ENCODE measurements around the gene C14orf132. TPM values are rescaled to one million over a fixed set of nuclear protein-coding genes. Genes with fewer than 3 reads are reported as not detected.

Gene C14orf132
- total and polyA plus RNA-seq, 9 donors, result 3.9 to 20.3 (median 7.7) TPM

DNA sequence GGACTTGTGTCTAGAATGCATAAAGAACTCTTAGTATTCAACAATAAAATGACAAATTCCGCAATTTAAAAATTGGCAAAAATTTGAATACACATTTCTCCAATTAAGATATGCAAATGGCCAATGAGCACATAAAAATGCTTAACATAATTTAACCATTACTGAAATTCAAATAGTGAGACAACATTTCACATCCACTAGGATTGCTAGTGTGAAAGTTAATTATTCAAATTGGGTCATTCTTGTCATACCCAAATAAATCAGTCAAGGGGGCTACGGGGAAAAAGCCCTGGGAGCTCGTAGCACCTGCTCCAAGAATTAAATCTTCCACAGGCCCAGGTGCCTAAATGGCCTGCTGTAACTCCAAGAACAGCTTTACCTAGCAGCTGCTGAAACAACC, 25.0 kb upstream of the C14orf132 start:
- intact Hi-C loops (cut with DNase I), result no loop called here
- TF ChIP-seq EP300 (IDR thresholded peaks at IDR 0.05) (no peak), POLR2A (IDR thresholded peaks at IDR 0.05) (no peak)
- TF ChIP-seq, protein P1, sequence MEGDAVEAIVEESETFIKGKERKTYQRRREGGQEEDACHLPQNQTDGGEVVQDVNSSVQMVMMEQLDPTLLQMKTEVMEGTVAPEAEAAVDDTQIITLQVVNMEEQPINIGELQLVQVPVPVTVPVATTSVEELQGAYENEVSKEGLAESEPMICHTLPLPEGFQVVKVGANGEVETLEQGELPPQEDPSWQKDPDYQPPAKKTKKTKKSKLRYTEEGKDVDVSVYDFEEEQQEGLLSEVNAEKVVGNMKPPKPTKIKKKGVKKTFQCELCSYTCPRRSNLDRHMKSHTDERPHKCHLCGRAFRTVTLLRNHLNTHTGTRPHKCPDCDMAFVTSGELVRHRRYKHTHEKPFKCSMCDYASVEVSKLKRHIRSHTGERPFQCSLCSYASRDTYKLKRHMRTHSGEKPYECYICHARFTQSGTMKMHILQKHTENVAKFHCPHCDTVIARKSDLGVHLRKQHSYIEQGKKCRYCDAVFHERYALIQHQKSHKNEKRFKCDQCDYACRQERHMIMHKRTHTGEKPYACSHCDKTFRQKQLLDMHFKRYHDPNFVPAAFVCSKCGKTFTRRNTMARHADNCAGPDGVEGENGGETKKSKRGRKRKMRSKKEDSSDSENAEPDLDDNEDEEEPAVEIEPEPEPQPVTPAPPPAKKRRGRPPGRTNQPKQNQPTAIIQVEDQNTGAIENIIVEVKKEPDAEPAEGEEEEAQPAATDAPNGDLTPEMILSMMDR (IDR thresholded peaks at IDR 0.05), result no peak
- no peak overlapping the region for H3K27ac ChIP-seq
- 61 to 73% (median 72%) methylated on average over 3 of the region's 3 CpGs for WGBS, 3 donors
- no peaks in the 10 kb centered on the region for H3K27me3 ChIP-seq
- no peaks in the 10 kb centered on the region for H3K4me1 ChIP-seq (ENCODE audit: insufficient read depth)
- no peak for DNase-seq
- H3K4me3 ChIP-seq, result no peak overlapping the region
- no peaks in the 10 kb centered on the region for H3K9me3 ChIP-seq
- H3K36me3 ChIP-seq, result no peaks in the 10 kb centered on the region

DNA sequence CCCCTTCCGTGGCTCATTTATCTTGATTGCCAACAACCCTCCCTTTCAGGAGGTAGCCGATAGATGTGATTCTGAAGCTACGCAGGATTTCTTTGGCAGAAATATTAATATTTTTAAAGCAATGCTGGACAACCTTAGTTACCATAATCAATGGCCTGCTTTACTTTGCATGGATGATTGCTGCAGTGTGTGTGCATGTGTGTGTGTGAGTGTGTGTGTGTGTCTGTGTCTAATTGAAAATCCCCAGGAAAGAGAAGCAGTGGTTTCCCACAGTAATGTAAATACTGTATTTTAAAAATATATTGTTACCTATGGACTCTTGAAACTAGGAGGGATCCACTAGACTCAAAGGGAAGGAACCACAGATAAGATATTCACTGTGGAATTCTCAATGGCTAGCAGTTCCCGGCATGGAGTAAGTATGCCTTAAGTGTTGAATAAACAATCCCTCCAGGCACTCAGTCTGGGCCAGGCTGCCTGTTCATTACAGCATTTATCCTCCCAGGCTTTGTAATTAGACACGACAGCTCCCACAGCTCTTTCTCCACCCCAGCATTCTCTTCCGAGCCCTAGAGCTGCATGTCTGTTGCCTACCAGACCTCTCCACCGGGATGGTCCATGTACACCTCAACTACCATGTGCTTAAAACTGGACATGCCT, 22.5 kb upstream of the C14orf132 start:
- no peaks in the 10 kb centered on the region for H3K27me3 ChIP-seq
- no peak for DNase-seq
- intact Hi-C loops (cut with DNase I), result no loop called here
- no peak overlapping the region for H3K4me3 ChIP-seq
- H3K9me3 ChIP-seq, result no peaks in the 10 kb centered on the region
- no peaks in the 10 kb centered on the region for H3K4me1 ChIP-seq (ENCODE audit: insufficient read depth)
- WGBS, 3 donors, result 15 to 19% (median 16%) methylated on average over 7 of the region's 7 CpGs
- H3K27ac ChIP-seq, result no peak overlapping the region
- no peak for TF ChIP-seq EP300 (IDR thresholded peaks at IDR 0.05)
- no peaks in the 10 kb centered on the region for H3K36me3 ChIP-seq

DNA sequence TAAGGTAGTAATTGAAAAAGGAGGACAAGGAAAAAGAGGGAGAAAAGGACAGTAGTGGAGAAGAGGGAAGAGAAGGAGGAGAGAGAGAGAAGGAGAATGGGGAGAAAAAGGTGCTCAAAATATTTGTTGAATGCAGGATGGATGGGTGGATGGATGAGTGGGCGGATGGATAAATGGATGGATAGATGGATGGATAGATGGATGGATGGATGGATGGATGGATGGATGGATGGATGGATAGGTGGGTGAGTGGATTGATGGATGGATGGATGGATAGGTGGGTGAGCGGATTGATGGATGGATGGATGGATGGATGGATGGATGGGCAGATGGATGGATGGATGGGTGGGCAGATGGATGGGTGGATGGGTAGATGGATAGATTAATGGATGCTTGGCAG, 21.3 kb upstream of the C14orf132 start:
- Histone ChIP-seq H3K36me3 (no peaks in the 10 kb centered on the region), H3K9me3 (no peaks in the 10 kb centered on the region), H3K27me3 (no peaks in the 10 kb centered on the region), H3K4me3 (no peak overlapping the region), H3K27ac (no peak overlapping the region), H3K4me1 (ENCODE audit: insufficient read depth) (no peaks in the 10 kb centered on the region)
- 89 to 97% (median 92%) methylated on average over 2 of the region's 2 CpGs for WGBS, 3 donors
- intact Hi-C loops (cut with DNase I), result no loop called here
- TF ChIP-seq, protein P1 (IDR thresholded peaks at IDR 0.05), result no peak
- TF ChIP-seq EP300 (IDR thresholded peaks at IDR 0.05), result no peak
- TF ChIP-seq POLR2A (IDR thresholded peaks at IDR 0.05), result no peak
- DNase-seq, result no peak

DNA sequence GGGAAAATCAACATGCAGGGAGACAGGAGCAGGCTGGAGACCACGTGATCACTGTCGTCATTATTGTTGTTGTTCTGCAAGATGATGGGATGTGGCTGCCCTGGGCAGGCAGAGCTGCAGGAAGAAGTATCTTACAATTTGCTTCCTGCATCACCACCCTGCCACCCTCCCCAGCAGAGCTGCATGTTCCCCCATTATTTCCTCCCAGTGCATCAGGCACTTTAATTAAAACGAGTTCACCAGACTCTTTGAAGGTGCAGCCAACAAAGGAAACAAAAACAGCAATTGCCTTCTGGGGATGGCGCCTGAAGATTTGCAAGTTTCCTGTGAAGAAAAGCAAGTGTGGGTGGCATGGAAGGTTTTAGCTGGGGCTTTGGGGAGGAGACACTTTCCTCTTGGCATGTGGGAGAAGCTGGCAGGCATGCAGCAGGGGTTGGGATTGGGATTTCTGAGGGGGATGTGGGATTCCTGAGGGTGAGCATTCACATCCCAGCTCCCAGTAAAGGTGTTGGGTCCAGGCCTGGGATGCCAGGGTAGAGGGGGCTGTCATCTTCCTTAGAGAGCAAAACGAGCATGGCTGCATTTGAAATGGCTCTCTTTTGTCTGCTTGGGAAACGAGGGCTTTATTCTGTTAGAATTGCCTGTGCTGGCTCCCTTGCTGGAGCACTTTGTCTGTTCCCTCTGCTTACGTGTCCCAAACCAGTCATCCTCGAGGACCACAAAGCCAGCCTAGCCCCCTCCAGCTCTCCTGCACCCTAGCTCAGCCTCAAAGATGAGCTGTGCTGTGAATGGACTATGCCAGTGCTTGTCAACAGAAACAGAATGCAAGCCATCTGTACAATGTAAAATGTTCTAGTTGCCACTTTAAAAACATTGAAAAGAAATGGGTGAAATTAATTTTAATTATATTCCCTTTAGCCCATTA, 11.5 kb upstream of the C14orf132 start:
- DNase-seq, result no peak
- no peak overlapping the region for H3K27ac ChIP-seq
- intact Hi-C loops (cut with DNase I), result no loop called here
- H3K4me1 ChIP-seq (ENCODE audit: insufficient read depth), result no peaks in the 10 kb centered on the region
- H3K36me3 ChIP-seq, result no peaks in the 10 kb centered on the region
- H3K9me3 ChIP-seq, result no peaks in the 10 kb centered on the region
- no peak overlapping the region for H3K4me3 ChIP-seq
- H3K27me3 ChIP-seq, result no peaks in the 10 kb centered on the region
- TF ChIP-seq POLR2A (IDR thresholded peaks at IDR 0.05), result no peak
- TF ChIP-seq, protein P1 (IDR thresholded peaks at IDR 0.05), result no peak
- TF ChIP-seq EP300 (IDR thresholded peaks at IDR 0.05), result no peak
- WGBS, 3 donors, result 26 to 35% (median 31%) methylated on average over 8 of the region's 8 CpGs
